Thoracic aorta (tissue), 2 donors: ENCODE measurements around the gene ESYT2. TPM values are rescaled to one million over a fixed set of nuclear protein-coding genes. Genes with fewer than 3 reads are reported as not detected.

Experiments
- ATAC-seq: fragments of 150-250 bp; one replicate; pipeline ENCODE4 v1.8.0; 2017; ENCODE audit warnings: low read depth; ENCODE audit not compliant: insufficient number of reproducible peaks, low FRiP score
- DNase-seq: peaks from one replicate; pipeline ENCODE4 v3.0.0-alpha.2; 2020; ENCODE audit warnings: low spot score
- H3K27ac ChIP-seq, 2 donors: fragments of 200-600 bp; sonication (generic); 1 replicate in 1 of 2; 2 replicates in 1 of 2; pipeline ENCODE4 v1.5.1; 2016; ENCODE audit warnings: mild to moderate bottlenecking in 2 of 2, moderate library complexity in 2 of 2
- H3K27me3 ChIP-seq: fragments of 200-600 bp; sonication (generic); replicated peaks from 2 replicates; pipeline ENCODE4 v1.6.0; 2016; ENCODE audit warnings: mild to moderate bottlenecking; ENCODE audit not compliant: insufficient read depth
- H3K36me3 ChIP-seq: fragments of 200-600 bp; sonication (generic); one replicate; pipeline ENCODE4 v1.5.1; 2016
- H3K4me1 ChIP-seq, 2 donors: fragments of 200-600 bp; sonication (generic); 1 replicate in 1 of 2; 2 replicates in 1 of 2; pipeline versions ENCODE4 v1.5.1 to v1.6.0; 2016; ENCODE audit warnings: low read depth in 2 of 2, mild to moderate bottlenecking in 1 of 2; ENCODE audit not compliant: control insufficient read depth in 1 of 2
- H3K4me3 ChIP-seq: fragments of 200-600 bp; sonication (generic); 2 replicates; pipeline ENCODE4 v1.5.1; 2016; ENCODE audit warnings: mild to moderate bottlenecking
- H3K9me3 ChIP-seq: fragments of 200-600 bp; sonication (generic); 2 replicates; pipeline ENCODE4 v1.5.1; 2016
- CTCF ChIP-seq: fragments of 200-600 bp; sonication (generic); IDR thresholded peaks from one replicate; pipeline ENCODE4 v1.5.1; 2019; ENCODE audit warnings: antibody characterized with exemption
- total RNA-seq, 2 donors: library from RNA; depleted of rRNA; stranded (reverse); fragments of >200 nt; gene quantifications; one replicate each; pipeline versions ENCODE4 v1.1.0 to v1.2.3, GENCODE V29; 2016

The ESYT2 gene
- total RNA-seq, 2 donors from 2014 or later, result 196 to 218 TPM

GRCh38 chr7:158808126-158808525, 21.2 kb downstream of the ESYT2 start:
- H3K4me1 ChIP-seq, result peaks cover 22 to 47% of the 10 kb centered on the region in 2 donors
- peak overlapping the region; percentile 24 to 40 for H3K27ac ChIP-seq
- no peak overlapping the region for H3K4me3 ChIP-seq
- no peaks in the 10 kb centered on the region for H3K27me3 ChIP-seq
- TF ChIP-seq CTCF, result no peak
- no peaks in the 10 kb centered on the region for H3K9me3 ChIP-seq
- DNase-seq (no peak), ATAC-seq (no peak)
- peaks cover 5% of the 10 kb centered on the region for H3K36me3 ChIP-seq

- Histone ChIP-seq H3K9me3 (no peaks in the 10 kb centered on the region), H3K27ac (peak overlapping the region in 1 of 2 donors; percentile 4), H3K4me1 (peaks cover 19 to 47% of the 10 kb centered on the region in 2 donors), H3K36me3 (peaks cover 5% of the 10 kb centered on the region), H3K4me3 (no peak overlapping the region), H3K27me3 (no peaks in the 10 kb centered on the region)
- no peak for TF ChIP-seq CTCF
- no peak for ATAC-seq
- no peak for DNase-seq
These were observed 23.4 kb downstream of the ESYT2 start for GRCh38 chr7:158805937-158806336.

GRCh38 chr7:158805414-158805813, 23.9 kb downstream of the ESYT2 start:
- H3K27me3 ChIP-seq, result no peaks in the 10 kb centered on the region
- H3K27ac ChIP-seq, result peak overlapping the region in 1 of 2 donors; percentile 4
- H3K36me3 ChIP-seq, result peaks cover 5% of the 10 kb centered on the region
- no peak for ATAC-seq
- no peak overlapping the region for H3K4me3 ChIP-seq
- no peak for DNase-seq
- H3K9me3 ChIP-seq, result no peaks in the 10 kb centered on the region
- TF ChIP-seq CTCF, result no peak
- H3K4me1 ChIP-seq, result peaks cover 21 to 47% of the 10 kb centered on the region in 2 donors

GRCh38 chr7:158804335-158804734, 25.0 kb downstream of the ESYT2 start:
- ATAC-seq (no peak), DNase-seq (no peak)
- Histone ChIP-seq H3K27me3 (no peaks in the 10 kb centered on the region), H3K36me3 (peaks cover 5% of the 10 kb centered on the region), H3K9me3 (no peaks in the 10 kb centered on the region), H3K4me1 (peaks cover 21 to 51% of the 10 kb centered on the region in 2 donors), H3K27ac (no peak overlapping the region), H3K4me3 (no peak overlapping the region)
- TF ChIP-seq CTCF, result no peak

- H3K4me1 ChIP-seq, result peaks cover 22 to 46% of the 10 kb centered on the region in 2 donors
- no peaks in the 10 kb centered on the region for H3K27me3 ChIP-seq
- ATAC-seq (no peak), DNase-seq (no peak)
- peak overlapping the region; percentile 50 to 63 for H3K27ac ChIP-seq
- no peaks in the 10 kb centered on the region for H3K9me3 ChIP-seq
- H3K36me3 ChIP-seq, result peaks cover 5% of the 10 kb centered on the region
- no peak for TF ChIP-seq CTCF
- H3K4me3 ChIP-seq, result no peak overlapping the region
These were observed 25.8 kb downstream of the ESYT2 start for GRCh38 chr7:158803367-158803969.
